Activated CD4-positive, alpha-beta T cell treated with anti-CD3 and anti-CD28 coated beads, Interleukin-10, Interleukin-2, amounts not matched to agents 100 ng/mL and 50 ng/mL, durations not matched to agents 16 hours and 8 hours (primary cell): ENCODE measurements around the gene GLRB.
A peak's percentile ranks its signal among the peaks of the same experiment; 100 is the strongest.
"Not testable (repeated sequence)": the region's sequence is repeated elsewhere in the genome, so short reads cannot be mapped to it uniquely, and the experiment has no call there.

Source experiments
- DNase-seq: peaks from one replicate; pipeline ENCODE4 v3.0.0-alpha.2; 2020

Gene GLRB

DNA sequence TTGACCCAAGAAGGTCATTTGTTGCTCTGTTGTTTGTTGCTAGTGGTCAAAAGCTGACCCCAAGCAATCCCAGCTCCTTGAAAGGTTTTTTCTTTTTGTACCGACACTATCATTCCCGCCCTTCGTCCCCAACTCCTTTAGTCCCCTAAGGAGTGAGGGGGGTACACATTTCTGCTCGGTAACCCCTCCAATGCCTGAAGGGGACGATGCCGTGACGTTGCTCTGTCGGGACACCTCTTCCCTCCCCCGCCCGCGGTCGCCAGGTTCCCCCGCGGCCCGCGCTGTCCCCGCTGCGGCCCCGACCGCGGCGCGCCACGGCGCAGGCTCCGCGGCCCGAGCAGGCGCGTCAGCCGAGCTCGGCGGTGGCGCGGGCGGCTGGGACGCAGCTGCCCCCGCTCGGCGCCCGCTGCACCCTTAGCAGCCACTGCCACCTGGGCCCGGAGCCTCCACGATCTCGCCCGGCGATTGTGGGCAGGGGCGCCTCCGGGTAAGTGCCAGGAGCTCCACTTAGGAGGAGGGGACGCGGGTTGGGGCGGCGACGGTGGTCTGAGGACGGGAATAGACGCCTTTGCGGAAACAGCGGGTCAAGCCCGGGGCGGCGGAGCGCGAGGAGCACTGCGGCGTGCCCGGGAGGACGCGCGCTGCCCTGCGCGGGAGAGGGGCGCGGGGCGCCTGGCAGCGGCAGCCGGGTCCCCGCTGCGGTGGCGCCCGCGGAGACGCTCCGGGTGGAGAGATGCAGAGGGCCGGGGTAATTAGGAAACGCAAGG lies at the start of gene GLRB:
GLRB (plus strand) TSS at position 340 of the 767 bp plus-strand sequence. CDS start 1,875 bp downstream, outside the sequence.
- DNase-seq: no peak

DNA sequence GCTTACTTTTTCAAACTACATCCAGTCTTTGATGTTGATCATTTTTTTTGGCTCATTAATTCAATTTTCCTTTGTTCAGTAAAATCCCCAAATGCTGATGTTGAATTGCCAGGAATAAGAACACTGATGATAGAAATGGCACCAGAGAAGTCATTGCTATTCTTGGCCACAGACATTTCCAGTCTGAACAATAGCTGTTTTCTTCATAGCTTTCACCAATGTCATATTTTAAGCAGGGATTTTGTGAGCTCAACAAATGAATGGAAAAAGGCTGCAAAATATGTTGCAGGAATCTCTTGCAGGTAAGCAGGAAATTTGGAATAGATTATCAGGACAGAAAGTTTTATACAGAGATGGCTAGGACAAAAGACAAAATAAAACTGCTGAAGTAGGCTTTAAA lies 40.5 kb upstream of the GLRB start:
- no peak for DNase-seq

DNA sequence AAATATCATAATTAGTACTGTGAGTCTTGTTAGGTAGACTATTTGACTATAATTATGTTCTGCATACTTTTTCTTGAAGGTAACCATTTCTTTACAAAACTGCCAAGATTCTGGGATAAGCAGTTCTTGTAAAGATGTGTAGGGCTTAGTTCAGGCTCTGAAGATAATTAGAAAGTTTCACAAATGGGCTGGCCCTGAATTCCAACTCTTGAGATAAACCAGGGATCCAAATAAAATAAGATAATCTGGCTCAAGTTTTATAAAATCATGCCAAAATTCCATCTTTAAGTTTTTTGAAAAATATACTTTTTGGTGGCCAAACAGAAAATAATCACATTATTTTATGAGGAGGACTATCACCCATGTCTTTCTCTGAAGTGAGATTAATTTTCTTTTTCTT lies 35.5 kb upstream of the GLRB start:
- no peak for DNase-seq

DNA sequence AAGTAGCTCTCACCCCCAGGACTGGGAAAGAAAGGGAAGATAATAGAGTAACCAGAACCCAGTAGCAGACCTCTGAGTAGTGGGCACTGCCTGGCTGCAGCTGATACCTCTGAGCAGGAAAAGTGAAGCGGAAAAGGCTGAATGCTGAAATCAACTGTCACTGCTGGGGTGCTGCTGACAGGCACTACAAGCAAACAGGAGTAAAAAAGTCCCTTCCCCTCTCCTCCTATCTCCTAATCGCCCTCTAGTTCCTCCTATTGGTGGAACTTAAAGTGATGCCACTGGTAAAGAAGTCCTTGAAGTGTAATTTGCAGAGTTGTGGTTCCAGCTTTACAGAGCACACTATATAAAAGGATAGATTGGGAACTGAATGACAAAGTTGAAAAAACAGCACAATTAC lies 32.8 kb upstream of the GLRB start:
- no peak for DNase-seq

DNA sequence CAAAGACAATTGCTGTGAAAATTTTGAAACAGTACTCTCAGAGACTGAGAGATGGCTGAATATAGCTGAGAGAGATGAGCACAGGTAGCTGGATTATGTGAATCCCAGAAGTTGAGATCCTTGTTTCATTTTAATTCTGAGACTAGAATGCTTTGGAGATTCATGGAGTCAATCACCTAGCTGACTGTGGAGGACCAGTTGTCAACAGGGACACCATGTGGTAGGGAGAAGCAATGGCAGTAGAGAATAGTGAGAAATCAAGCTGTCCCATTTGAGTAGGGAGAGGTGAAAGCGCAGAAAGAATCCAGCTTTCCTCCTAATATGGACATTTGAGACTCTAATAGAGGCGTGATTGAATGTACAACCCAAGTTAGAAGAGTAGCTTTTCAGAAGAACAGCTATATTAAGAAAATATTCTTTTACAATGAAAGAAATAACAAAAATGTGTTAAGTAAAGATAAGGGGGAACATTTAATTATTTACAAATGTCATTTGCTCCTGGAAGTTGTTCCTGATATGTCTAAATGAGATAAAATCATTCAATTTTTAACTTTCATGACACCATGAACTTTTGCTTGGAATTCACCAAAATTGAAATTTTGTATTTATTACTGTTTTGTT lies 30.3 kb upstream of the GLRB start:
- DNase-seq: peak; percentile 3

DNA sequence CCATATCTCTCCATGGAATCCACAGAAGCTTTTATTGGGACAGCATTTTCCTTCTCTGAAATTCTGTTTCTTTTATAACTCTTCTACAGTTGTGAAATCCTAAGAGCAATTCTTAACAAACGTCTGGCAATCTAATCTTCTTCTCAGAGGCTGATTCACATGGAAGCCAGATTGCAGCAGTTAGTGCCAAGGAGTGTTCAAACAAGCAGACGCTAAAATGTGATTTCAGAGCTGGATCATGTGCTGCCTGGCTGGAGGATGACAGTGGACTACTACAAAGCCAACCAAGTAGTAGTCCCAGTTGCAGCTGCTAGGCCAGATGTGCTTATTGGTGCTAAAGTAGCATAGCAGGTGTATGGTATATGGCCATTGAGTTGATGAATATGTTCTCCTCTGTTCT lies 27.7 kb upstream of the GLRB start:
- DNase-seq: no peak

DNA sequence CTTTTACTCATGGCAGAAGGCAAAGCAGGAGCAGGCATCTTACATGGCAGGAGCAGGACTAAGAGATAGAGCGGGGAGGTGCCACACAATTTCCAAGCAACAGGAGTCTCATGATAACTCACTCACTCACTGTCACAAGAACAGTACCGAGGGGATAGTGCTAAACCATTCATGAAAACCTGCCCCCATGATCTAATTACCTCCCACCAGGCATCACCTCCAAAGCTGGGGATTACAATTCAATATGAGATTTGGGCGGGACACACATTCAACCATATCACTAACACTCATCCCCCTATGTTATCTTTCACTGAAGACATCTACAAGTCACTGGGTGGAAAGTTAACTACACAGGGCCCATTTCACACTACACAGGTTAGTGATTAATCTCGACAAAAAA lies 25.4 kb upstream of the GLRB start:
- DNase-seq: no peak

DNA sequence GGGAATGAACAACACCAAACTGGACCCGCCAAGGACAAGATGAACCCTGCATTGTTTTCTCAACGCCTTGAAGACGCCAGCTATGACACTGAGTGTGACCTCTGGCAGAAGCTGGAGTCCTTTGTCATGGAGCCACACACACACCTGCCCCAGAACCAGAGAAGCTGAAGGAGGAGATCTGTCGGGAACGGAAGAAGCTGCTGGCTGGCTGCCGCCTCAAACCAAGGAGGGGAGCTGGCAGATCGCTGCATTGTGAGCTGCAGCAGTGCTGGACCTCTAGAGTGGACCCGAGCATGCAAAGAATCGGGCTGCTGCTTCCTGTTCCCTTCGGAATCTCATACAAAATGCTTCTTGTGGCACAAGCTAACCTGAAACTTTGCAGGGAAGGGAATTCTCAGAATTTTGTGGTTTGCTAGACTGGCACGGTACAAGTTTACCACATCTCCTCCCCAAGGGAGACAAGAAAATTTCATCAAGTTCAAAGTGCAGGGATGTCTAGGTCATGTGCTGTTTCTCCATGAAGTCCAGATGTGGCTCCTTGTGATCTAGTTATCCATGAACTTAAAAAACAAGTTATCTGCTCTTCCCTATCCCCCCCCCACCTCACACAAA lies 23.4 kb upstream of the GLRB start:
- no peak for DNase-seq

DNA sequence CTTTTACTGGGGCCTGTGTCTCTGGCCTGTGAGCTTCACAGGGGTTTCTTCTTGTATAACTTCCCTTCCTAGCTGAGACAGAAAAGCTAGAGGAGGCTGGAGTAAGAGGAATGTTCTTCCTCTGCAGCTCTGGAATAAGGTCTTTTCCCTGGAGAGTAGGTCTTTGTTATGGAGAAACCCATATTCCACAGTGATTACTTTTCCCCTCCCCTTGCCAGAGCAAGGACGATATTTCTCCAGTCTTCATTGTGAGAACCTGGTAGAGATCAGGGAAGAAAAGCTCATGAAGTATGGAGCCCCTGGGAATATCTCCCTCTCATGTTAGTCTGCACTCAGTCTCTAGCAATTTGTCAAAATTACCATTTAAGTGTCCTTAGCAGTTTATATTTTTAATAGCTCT lies 18.7 kb upstream of the GLRB start:
- DNase-seq: no peak

DNA sequence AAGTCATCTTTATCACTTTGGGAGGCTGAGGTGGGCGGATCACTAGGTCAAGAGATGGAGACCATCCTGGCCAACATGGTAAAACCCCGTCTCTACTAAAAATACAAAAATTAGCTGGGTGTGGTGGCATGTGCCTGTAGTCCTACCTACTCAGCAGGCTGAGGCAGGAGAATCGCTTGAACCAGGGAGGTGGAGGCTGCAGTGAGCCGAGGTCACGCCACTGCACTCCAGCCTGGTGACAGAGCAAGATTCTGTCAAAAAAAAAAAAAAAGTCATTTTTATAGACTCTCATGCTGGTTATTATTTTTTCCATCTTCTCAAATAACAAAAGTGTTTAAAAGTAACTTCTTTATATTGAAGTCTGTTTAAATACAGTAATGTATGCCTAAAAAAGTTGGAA lies 17.1 kb upstream of the GLRB start:
- not testable (repeated sequence) for DNase-seq

DNA sequence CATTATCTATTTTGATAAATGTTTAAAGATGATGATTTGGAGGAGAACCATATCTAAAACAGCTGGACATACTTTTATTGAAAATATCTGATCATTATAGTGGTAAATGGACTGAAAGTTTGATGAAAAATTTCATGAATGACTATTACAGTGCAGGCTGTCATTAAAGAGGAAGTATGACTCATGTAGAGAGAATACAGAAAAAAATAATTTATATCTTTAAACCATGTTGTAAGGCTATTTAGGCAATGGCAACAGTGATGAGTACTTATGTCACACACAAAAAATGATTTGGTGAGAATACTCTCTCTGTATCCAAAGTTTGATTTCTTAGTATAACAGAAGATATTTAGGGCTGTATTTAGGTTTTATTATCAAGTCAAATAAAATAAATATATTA lies 3.9 kb upstream of the GLRB start:
- no peak for DNase-seq

DNA sequence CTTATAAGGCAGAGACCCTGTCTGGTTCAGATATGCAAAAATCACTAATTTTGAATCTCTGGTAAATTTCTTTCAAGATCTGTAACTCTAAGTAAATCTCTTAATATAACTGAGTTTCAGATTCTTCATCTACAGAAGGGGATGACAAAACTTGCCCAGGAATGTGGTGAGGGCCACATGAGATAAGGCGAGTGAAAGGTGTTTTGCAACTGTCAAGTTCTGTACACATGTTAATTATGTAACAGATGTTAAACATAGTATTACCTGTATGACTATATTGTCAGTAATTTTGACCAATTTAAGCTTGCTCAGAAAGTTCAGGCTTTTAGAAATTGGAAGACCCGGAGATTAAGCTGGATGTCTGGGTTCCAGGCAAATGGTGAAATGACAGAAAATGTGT lies 549 bp upstream of the GLRB start:
- DNase-seq: no peak

DNA sequence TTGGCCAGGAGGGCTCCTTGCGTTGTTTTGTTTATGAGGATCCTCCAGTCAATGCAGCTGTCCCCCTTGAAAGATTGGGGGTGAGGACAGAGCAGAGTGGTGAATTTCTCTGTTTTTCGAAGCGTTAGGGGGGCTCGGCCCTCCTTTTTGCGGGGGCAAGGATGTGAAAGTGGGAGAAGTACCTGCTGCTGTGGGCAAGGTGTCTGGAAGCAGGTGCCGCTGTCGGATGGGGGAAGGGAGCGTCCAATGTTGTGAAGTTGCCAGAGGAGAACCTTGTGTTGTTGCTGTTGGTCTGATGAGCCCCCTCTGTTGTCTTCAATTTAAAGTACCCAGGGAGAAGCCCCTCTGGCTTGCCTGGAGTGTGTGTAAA lies 613 bp downstream of the GLRB start:
- DNase-seq: no peak

DNA sequence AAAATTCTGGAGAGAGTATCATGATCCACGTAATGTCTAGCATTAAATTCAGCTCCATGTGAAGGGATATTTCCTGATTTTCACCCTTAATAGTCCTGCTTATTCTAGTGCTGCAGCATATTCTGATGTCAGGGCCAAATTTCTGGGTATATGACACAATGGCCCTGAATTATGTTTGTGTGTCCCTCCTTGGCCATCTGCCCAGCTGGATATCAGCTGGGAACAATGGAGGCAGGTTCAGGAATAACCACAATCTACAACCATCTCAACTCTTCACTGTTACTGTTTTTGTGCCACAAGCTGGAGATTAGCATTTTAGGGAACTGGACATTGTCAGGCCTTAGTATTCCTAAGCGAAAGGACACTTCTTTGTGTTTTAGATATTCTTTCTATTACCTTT lies 3.5 kb downstream of the GLRB start:
- no peak for DNase-seq

DNA sequence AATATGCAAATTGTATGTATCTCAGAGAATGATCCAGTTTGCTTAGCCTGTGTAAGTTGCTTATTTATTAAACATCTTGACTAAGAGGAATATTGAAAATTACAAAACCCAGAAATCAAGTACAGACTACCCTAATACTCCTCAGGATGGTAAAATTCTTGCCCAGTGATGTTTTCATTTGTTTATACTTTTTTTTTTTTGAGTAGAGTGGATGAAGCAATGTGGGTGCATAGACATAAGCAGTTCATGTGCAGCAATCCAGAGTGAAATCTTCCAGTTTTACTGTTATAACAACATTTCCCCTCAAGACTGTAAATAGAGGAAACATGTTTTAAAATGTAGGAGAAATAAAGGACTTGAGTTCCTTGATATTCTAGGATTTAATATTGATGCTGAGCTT lies 4.7 kb downstream of the GLRB start:
- DNase-seq: no peak

DNA sequence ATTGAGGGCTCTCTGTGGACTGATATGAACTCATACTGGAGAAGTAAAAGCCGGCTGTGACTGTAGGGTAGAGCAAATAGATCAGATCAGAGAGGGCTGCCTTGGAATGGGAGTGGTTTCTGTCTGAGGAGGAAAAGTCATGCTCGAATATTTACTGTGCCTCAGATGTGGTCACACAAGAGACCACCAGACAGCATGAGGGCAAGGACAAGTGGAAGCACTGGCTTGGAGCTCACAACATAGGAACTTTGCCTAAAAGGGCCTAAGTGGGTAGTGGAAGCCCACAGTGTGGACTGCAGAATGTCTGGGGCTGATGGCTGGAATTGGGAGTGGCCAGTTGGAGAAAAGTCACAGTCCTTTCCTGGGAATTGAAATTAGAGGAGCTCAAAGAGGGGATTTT lies 19.8 kb downstream of the GLRB start:
- DNase-seq: no peak

DNA sequence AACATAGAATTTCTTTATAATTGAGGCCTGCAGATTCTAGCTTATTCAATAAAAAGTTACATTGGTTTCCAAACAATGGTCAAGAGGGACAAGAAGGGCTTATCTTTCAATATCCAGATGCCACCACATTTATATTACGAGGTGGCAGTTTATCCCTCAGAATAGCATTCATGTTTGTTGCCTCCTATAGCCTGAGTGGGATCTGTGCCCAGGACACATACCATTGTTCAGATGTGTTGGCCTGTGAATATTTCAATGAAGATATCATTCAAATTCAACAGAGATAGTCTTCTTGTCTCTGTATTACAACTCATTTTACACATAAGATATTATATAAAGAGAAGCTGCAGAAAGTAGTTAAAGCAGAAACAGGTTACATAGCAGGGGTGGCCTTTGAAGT lies 20.5 kb downstream of the GLRB start:
- DNase-seq: no peak

DNA sequence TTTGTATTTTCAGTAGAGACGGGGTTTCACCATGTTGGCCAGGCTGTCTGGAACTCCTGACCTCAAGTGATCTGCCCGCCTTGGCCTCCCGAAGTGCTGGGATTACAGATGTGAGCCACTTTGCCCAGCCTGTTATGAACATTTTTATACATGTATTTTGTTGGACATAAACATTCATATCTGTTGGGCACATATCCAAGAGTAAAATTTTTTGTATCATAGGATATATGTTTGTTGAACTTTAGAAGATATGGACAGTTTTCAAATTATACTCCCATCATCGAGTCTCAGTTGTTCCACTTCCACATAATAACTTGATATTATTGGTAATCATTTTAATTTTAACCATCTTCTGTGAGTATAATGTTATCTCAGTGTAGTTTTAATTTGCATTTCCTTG lies 23.6 kb downstream of the GLRB start:
- DNase-seq: no peak

DNA sequence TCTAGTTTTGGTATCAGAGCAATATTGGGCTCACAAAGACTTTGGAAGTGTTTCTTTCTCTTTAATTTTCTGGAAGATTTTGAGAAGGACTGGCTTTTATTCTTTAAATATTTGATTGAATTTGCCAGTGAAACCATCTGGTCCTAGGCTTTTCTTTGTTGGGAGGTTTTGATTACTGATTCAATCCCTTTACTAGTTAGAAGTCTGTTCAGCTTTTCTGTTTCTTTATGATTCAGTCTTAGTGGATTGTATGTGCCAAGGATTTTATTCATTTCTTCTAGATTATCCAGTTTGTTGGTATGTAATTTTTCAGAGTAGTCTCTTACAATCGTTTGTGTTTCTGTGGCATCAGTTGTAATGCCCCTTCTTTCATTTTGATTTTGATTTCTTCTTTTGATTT lies 28.6 kb downstream of the GLRB start:
- no peak for DNase-seq

DNA sequence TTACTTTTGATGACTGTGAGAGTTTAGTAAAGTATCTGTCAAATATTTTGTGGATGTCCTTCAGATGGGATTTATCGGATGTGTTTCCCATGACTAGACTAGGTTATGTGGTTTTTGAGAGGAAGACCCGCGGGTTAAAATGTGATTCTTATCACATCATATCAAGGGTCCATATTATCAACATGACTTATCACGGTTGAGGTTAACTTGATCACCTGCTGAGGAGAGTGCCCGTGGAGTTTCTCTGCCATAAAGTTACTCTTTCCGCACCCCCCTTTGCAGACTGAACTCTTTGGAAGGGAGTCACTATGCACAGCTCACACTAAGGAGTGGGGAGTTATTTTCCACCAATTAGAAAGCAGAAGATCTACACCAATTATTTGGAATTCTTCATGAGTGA lies 38.7 kb downstream of the GLRB start:
- no peak for DNase-seq

DNA sequence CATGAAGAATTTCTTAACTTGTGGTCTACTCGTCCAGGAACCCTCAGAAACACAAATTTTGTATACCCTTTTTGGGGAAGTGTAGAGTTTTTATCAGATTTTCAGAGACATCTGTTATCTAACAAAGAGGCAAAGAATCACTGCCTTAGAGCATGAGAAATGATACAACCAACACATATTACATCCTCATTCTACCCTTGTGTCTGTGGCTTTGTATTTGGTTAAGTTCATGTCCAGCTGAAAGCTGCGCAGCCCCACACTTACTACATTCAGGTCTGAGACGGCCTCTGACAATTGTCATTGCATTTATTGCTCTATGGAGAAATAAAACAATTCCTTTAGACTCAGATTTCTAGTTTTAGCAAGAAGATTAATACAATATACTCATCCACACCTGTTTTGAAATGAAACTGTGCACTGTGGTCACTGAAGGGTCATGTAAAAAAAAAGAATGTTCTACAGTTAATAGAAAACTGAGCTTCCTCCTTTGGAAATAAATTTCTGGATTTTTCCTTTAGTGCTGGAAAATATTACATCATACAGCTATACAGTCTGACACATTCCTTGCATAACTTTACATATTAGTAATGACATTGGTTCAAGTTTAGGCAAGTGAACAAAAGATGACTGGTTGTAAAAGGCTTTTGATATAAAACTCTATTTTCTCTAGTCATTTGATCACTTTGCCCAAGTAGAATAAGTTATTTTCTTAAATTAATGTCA lies 39.8 kb downstream of the GLRB start:
- DNase-seq: no peak

DNA sequence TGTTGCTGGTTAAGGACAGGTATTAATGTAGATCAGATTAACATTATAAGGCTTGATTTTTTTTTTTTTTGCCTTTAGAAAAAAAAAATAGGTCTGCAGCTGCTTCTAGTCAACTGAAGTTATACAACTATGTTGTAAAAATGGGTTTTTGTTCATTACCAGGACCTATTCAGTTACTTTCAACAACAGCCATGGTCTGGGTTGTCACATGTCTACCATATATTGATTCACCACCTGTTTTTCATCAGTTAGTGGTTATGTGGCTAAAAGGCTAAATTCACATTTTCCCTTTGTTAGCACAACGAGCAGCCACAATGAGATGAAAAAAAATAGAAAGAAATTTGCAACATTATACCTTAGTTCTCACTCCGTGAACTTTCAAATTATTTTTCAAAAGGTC lies 45.5 kb downstream of the GLRB start:
- no peak for DNase-seq

DNA sequence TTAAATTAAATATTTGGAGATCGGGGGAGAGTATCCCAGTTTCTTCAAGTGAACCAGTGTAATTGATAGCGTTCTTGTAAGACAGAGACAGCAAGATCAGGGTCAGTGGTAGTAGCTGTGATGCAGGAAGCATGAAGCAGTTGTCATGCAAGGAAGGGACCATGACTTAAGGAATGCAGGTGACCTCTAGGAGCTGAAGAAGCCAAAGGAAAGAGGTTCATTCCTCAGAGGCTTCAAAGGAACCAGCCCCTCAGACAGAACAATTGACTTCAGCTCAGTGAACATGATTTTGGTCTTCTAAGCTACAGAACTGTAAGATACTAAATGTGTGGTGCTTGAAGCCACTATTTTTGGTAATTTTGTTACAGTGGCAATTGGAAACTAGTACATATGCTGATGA lies 51.6 kb downstream of the GLRB start:
- DNase-seq: no peak

DNA sequence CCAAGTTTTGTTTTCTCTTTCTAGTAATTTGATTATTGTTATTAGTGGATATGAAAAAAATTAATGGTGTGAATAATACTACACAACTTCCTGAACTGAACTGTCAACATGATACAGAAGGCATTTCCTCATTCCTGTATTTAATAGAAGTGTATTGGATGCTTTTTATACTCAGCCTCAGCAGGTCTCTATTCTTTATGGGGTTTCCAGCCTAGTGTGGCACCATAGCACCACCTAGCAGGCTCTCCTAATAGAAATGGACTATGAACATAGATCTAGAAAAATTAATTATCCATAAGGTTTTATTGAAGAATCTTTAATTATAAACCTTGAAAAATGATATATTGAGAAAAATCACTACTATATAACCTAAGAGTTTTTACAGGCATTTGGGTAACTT lies 52.4 kb downstream of the GLRB start:
- no peak for DNase-seq
